OCI-LY1 (cell line): ENCODE results near the gene IQGAP2.

ENCODE experiments used
- H2AFZ ChIP-seq: fragments of 200-600 bp; sonication (generic), shearing (Covaris generic); 2 replicates; pipeline ENCODE4 v1.6.0; 2014; ENCODE audit warnings: antibody characterized with exemption, mild to moderate bottlenecking, low read length
- H3F3A ChIP-seq: fragments of 200-600 bp; sonication (generic), shearing (Covaris generic); 2 replicates; pipeline ENCODE4 v1.6.0; 2014; ENCODE audit warnings: mild to moderate bottlenecking, antibody characterized with exemption, low read length, moderate library complexity; ENCODE audit not compliant: insufficient read depth
- H3K27ac ChIP-seq: fragments of 200-600 bp; sonication (generic); 2 replicates; pipeline ENCODE4 v1.5.1; 2014; ENCODE audit warnings: low read length, mixed run types, mild to moderate bottlenecking, low read depth; ENCODE audit not compliant: poor library complexity, severe bottlenecking
- H3K27me3 ChIP-seq: fragments of 200-600 bp; sonication (generic); 2 replicates; pipeline ENCODE4 v1.6.0; 2014; ENCODE audit warnings: antibody characterized with exemption, mild to moderate bottlenecking, low read length, moderate library complexity; ENCODE audit not compliant: insufficient read depth
- H3K36me3 ChIP-seq: fragments of 200-600 bp; sonication (generic); 2 replicates; pipeline ENCODE4 v1.6.1; 2014; ENCODE audit warnings: mild to moderate bottlenecking, antibody characterized with exemption, low read length, moderate library complexity, mixed read lengths; ENCODE audit not compliant: insufficient read depth
- H3K4me1 ChIP-seq: fragments of 200-600 bp; sonication (generic); 2 replicates; pipeline ENCODE4 v1.5.1; 2014; ENCODE audit warnings: mild to moderate bottlenecking, low read length, moderate library complexity; ENCODE audit not compliant: insufficient read depth, severe bottlenecking
- H3K4me2 ChIP-seq: fragments of 200-600 bp; sonication (generic), shearing (Covaris generic); 2 replicates; pipeline ENCODE4 v1.6.1; 2014; ENCODE audit warnings: low read length
- H3K4me3 ChIP-seq: fragments of 200-600 bp; sonication (generic); 2 replicates; pipeline ENCODE4 v1.5.1; 2014; ENCODE audit warnings: low read length, low read depth, mild to moderate bottlenecking, mixed read lengths; ENCODE audit not compliant: poor library complexity, severe bottlenecking
- H3K79me2 ChIP-seq: fragments of 200-600 bp; shearing (Covaris generic); 2 replicates; pipeline ENCODE4 v1.6.1; 2016; ENCODE audit warnings: mixed run types, low read length, mixed read lengths; ENCODE audit not compliant: insufficient read depth
- H3K9ac ChIP-seq: fragments of 200-600 bp; sonication (generic), shearing (Covaris generic); 2 replicates; pipeline ENCODE4 v1.6.1; 2014; ENCODE audit warnings: mild to moderate bottlenecking, low read length, mixed read lengths
- H3K9me2 ChIP-seq: fragments of 200-600 bp; sonication (generic), shearing (Covaris generic); 2 replicates; pipeline ENCODE4 v1.6.1; 2014; ENCODE audit warnings: low read depth, mild to moderate bottlenecking, low read length, mixed read lengths
- H3K9me3 ChIP-seq: fragments of 200-600 bp; shearing (Covaris generic); 2 replicates; pipeline ENCODE4 v1.6.1; 2014; ENCODE audit warnings: low read length, mixed read lengths
- H4K20me1 ChIP-seq: fragments of 200-600 bp; sonication (generic), shearing (Covaris generic); 2 replicates; pipeline ENCODE4 v1.6.0; 2016; ENCODE audit warnings: mild to moderate bottlenecking, low read length; ENCODE audit not compliant: insufficient read depth
- EZH2 ChIP-seq: fragments of 200-600 bp; sonication (generic), shearing (Covaris generic); IDR thresholded peaks from 2 replicates; pipeline ENCODE4 v1.8.0; 2017; ENCODE audit warnings: borderline replicate concordance, mixed run types, mild to moderate bottlenecking, antibody characterized with exemption, low read length, moderate library complexity, mixed read lengths
- TF ChIP-seq, protein P1 (sequence below): fragments of 200-600 bp; sonication (generic), shearing (Covaris generic); IDR thresholded peaks from 2 replicates; pipeline ENCODE4 v1.5.1; 2017; ENCODE audit warnings: mild to moderate bottlenecking, antibody characterized with exemption, low read length, moderate library complexity, mixed read lengths

The IQGAP2 gene

DNA sequence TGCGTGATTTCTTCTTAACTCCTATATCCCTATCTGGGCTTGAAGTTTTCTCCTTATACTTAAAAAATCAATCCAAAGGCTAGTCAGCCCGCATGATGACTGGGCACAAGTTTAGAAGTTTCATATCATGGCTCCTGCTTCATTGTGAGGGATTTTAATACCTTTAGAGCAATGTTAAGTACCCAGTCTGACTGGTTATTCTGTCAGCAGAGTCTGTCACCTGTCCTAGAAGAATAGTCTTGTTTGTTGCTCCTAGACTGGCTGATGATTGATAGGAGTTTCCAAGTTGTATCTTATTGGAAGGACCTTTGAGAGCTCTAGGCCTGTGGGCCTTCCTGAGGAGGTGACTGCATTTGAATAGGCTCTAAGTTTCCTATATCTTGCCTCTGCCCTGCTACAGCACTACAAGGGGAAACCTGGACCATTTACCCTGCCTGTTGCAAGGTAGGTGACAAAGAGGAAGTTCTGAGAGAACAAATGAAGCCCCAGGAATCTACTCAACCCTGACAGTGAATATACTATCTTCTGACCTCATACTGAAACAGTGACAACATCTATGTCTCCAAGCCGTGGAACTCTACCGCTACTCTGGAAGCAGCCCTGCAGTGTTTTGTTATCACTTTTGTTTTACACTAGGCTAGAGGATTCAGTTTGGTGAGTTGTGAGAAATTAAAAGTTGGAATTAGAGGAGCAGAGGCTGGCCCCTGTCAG is 153.6 kb downstream of the IQGAP2 start:
- TF ChIP-seq, protein P1, sequence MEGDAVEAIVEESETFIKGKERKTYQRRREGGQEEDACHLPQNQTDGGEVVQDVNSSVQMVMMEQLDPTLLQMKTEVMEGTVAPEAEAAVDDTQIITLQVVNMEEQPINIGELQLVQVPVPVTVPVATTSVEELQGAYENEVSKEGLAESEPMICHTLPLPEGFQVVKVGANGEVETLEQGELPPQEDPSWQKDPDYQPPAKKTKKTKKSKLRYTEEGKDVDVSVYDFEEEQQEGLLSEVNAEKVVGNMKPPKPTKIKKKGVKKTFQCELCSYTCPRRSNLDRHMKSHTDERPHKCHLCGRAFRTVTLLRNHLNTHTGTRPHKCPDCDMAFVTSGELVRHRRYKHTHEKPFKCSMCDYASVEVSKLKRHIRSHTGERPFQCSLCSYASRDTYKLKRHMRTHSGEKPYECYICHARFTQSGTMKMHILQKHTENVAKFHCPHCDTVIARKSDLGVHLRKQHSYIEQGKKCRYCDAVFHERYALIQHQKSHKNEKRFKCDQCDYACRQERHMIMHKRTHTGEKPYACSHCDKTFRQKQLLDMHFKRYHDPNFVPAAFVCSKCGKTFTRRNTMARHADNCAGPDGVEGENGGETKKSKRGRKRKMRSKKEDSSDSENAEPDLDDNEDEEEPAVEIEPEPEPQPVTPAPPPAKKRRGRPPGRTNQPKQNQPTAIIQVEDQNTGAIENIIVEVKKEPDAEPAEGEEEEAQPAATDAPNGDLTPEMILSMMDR: no peak
- TF ChIP-seq EZH2: no peak
- H3K4me3 ChIP-seq: no peak overlapping the region
- peaks cover 5% of the 10 kb centered on the region for H3K4me1 ChIP-seq

DNA sequence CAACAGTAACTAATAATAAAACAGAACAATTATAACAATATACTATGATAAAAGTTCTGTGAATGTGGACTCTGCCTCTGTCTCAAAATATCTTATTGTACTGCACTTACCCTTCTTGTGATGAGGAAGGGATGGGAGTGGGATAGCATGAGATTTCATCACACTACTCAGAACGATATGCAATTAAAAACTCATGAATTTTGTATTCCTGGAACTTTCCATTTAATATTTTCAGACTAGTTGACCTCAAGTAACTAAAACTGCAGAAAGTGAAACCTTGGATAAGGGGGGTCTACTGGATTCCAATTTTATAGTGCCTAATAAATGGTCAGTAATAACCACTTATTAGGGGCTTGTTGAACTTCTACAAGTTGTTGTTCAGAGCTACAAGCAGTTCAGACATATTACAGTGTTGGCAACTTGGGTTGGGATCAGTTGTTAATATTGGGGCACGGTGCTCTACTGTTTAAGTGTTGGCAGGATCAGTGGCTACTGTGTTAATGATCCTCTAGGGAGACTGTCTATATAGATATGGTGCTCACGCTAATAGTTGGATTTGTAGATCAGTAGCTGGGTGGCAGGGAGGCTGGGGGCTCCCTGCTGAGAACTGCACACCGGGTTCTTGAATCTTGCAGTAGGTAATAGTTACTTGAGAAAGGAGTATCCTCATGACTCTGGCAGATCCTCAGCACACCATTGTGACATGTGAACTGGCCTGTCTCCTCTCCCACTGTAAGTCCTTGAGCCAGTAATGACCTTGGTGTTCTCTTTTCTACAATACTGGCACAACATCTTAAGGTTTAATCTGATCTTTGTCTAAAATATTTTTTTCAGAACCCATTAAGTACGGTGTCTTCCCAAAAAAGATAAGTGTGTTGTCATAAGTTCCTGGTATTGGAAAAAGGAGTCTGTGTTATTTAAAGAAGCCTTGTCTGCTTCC is 158.1 kb downstream of the IQGAP2 start:
- H4K20me1 ChIP-seq: no peaks in the 10 kb centered on the region
- H3K27me3 ChIP-seq: no peaks in the 10 kb centered on the region
- no peaks in the 10 kb centered on the region for H3K36me3 ChIP-seq
- H3K79me2 ChIP-seq: no peaks in the 10 kb centered on the region
- H3K9ac ChIP-seq: no peak overlapping the region
- no peaks in the 10 kb centered on the region for H3F3A ChIP-seq
- H3K4me3 ChIP-seq: no peak overlapping the region
- no peak overlapping the region for H3K27ac ChIP-seq
- no peak overlapping the region for H2AFZ ChIP-seq
- no peak overlapping the region for H3K4me2 ChIP-seq
- no peaks in the 10 kb centered on the region for H3K9me2 ChIP-seq
- no peak for TF ChIP-seq EZH2
- TF ChIP-seq, protein P1: no peak
- H3K4me1 ChIP-seq: peaks cover 5% of the 10 kb centered on the region
- H3K9me3 ChIP-seq: no peaks in the 10 kb centered on the region

More for the DNA sequence above, 153.6 kb downstream of the IQGAP2 start:
- H3K9me2 ChIP-seq: no peaks in the 10 kb centered on the region
- no peaks in the 10 kb centered on the region for H3K27me3 ChIP-seq
- H3K79me2 ChIP-seq: no peaks in the 10 kb centered on the region
- H3K9me3 ChIP-seq: no peaks in the 10 kb centered on the region
- H3K36me3 ChIP-seq: no peaks in the 10 kb centered on the region
- H3K9ac ChIP-seq: no peak overlapping the region
- no peak overlapping the region for H3K27ac ChIP-seq
- H3F3A ChIP-seq: no peaks in the 10 kb centered on the region
- no peaks in the 10 kb centered on the region for H4K20me1 ChIP-seq
- no peak overlapping the region for H2AFZ ChIP-seq
- no peak overlapping the region for H3K4me2 ChIP-seq

DNA sequence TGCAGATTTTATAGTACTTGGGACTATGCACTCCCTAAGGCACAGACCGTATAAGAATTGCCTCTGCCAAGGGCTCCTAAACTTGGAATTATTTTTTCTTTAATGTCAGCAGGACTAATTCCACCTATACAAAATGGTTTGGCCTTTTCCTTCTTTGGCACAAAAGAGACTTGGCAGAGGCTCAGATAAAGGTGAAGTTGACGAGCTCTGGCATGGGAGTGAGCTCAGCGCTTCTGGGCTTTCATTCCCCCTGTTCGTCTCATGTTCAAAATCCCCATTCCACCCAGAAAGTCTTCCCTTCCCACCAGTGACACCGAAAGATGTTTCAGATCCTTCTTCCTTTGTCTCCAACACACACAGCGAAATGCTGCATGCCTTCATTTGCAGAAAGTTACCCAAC is 158.9 kb downstream of the IQGAP2 start:
- H3K4me1 ChIP-seq: peaks cover 4% of the 10 kb centered on the region
- no peaks in the 10 kb centered on the region for H3K36me3 ChIP-seq
- no peaks in the 10 kb centered on the region for H3K79me2 ChIP-seq
- no peak overlapping the region for H2AFZ ChIP-seq
- H4K20me1 ChIP-seq: no peaks in the 10 kb centered on the region
- no peaks in the 10 kb centered on the region for H3K27me3 ChIP-seq
- no peaks in the 10 kb centered on the region for H3F3A ChIP-seq
- no peak for TF ChIP-seq EZH2
- TF ChIP-seq, protein P1: no peak
- no peaks in the 10 kb centered on the region for H3K9me2 ChIP-seq
- H3K4me2 ChIP-seq: no peak overlapping the region
- no peaks in the 10 kb centered on the region for H3K9me3 ChIP-seq
- H3K27ac ChIP-seq: no peak overlapping the region
- H3K4me3 ChIP-seq: no peak overlapping the region
- no peak overlapping the region for H3K9ac ChIP-seq
